ENCODE results near the gene RNASEH2C.
"Not testable (repeated sequence)": the region's sequence is repeated elsewhere in the genome, so short reads cannot be mapped to it uniquely, and the experiment has no call there.

RNASEH2C gene

GRCh38 chr11:65720211-65720934, at the start of gene RNASEH2C:
Gene RNASEH2C (minus strand): TSS chr11:65720798. CDS start chr11:65720758, 40 bp downstream.
- DNase-seq = no peak

- not testable (repeated sequence) for DNase-seq
Measured at GRCh38 chr11:65767806-65768205, 47.2 kb upstream of the RNASEH2C start.

GRCh38 chr11:65767406-65767805, 46.8 kb upstream of the RNASEH2C start:
- no peak for DNase-seq

- no peak for DNase-seq
Measured at GRCh38 chr11:65766535-65766934, 45.9 kb upstream of the RNASEH2C start.

- DNase-seq = no peak
Measured at GRCh38 chr11:65764434-65764833, 43.8 kb upstream of the RNASEH2C start.

- DNase-seq = not testable (repeated sequence)
Measured at GRCh38 chr11:65762816-65763215, 42.2 kb upstream of the RNASEH2C start.

- not testable (repeated sequence) for DNase-seq
Measured at GRCh38 chr11:65762169-65762568, 41.6 kb upstream of the RNASEH2C start.

GRCh38 chr11:65745049-65745448, 24.5 kb upstream of the RNASEH2C start:
- DNase-seq = no peak

- DNase-seq = no peak
Measured at GRCh38 chr11:65744699-65745042, 24.1 kb upstream of the RNASEH2C start.

GRCh38 chr11:65744026-65744698, 23.6 kb upstream of the RNASEH2C start:
- no peak for DNase-seq

GRCh38 chr11:65743681-65744025, 23.1 kb upstream of the RNASEH2C start:
- DNase-seq = no peak

GRCh38 chr11:65742353-65742752, 21.8 kb upstream of the RNASEH2C start:
- DNase-seq = no peak

- DNase-seq = no peak
Measured at GRCh38 chr11:65741185-65741584, 20.6 kb upstream of the RNASEH2C start.

GRCh38 chr11:65739022-65739421, 18.4 kb upstream of the RNASEH2C start:
- DNase-seq = no peak

- DNase-seq = no peak
Measured at GRCh38 chr11:65736810-65737209, 16.2 kb upstream of the RNASEH2C start.

- DNase-seq = not testable (repeated sequence)
Measured at GRCh38 chr11:65735111-65735510, 14.5 kb upstream of the RNASEH2C start.

- DNase-seq = no peak
Measured at GRCh38 chr11:65730461-65730860, 9.9 kb upstream of the RNASEH2C start.

- DNase-seq = no peak
Measured at GRCh38 chr11:65727865-65728264, 7.3 kb upstream of the RNASEH2C start.

- DNase-seq = no peak
Measured at GRCh38 chr11:65726660-65727059, 6.1 kb upstream of the RNASEH2C start.

- DNase-seq = no peak
Measured at GRCh38 chr11:65722261-65722660, 1.7 kb upstream of the RNASEH2C start.

GRCh38 chr11:65719871-65720210, 757 bp downstream of the RNASEH2C start:
- DNase-seq = no peak

- no peak for DNase-seq
Measured at GRCh38 chr11:65718964-65719492, 1.6 kb downstream of the RNASEH2C start.

- DNase-seq = no peak
Measured at GRCh38 chr11:65718531-65718930, 2.1 kb downstream of the RNASEH2C start.

- no peak for DNase-seq
Measured at GRCh38 chr11:65717906-65718305, 2.7 kb downstream of the RNASEH2C start.

Measured in cortex of kidney (tissue), 1 donor.